Neural cell (in vitro differentiated cells): ENCODE results near the gene PRSS33. TPM values are rescaled to one million over a fixed set of nuclear protein-coding genes. Genes with fewer than 3 reads are reported as not detected.

ENCODE experiments used
- H2AFZ ChIP-seq: fragments of 200-600, 300-800 bp; sonication (generic), shearing (Covaris generic); 2 replicates; pipeline ENCODE4 v1.6.0; 2014; ENCODE audit warnings: low read depth, mild to moderate bottlenecking, antibody characterized with exemption, low read length, moderate library complexity
- H3F3A ChIP-seq: fragments of 200-600 bp; shearing (Covaris generic); 2 replicates; pipeline ENCODE4 v1.6.1; 2016; ENCODE audit warnings: mild to moderate bottlenecking, moderate library complexity, mixed read lengths, antibody characterized with exemption, low read length; ENCODE audit not compliant: insufficient read depth, poor library complexity, severe bottlenecking
- H3K27ac ChIP-seq: fragments of 200-600, 300-800 bp; sonication (generic), shearing (Covaris generic); 2 replicates; pipeline ENCODE4 v1.5.1; 2014; ENCODE audit warnings: mild to moderate bottlenecking, low read length, moderate library complexity
- H3K27me3 ChIP-seq: fragments of 300-800, 200-600 bp; sonication (generic), shearing (Covaris generic); 2 replicates; pipeline ENCODE4 v1.6.0; 2014; ENCODE audit warnings: mild to moderate bottlenecking, low read depth, low read length, moderate library complexity; ENCODE audit not compliant: insufficient read depth
- H3K36me3 ChIP-seq: fragments of 300-800, 200-600 bp; sonication (generic), shearing (Covaris generic); 2 replicates; pipeline ENCODE4 v1.5.1; 2014; ENCODE audit warnings: mild to moderate bottlenecking, antibody characterized with exemption, low read length, moderate library complexity; ENCODE audit not compliant: insufficient read depth
- H3K4me2 ChIP-seq: fragments of 300-800, 200-600 bp; sonication (generic), shearing (Covaris generic); 2 replicates; pipeline ENCODE4 v1.6.0; 2014; ENCODE audit warnings: mild to moderate bottlenecking, low read length
- H3K4me3 ChIP-seq: fragments of 300-800, 200-600 bp; sonication (generic), shearing (Covaris generic); 2 replicates; pipeline ENCODE4 v1.5.1; 2014; ENCODE audit warnings: mild to moderate bottlenecking, low read length, moderate library complexity
- H3K79me2 ChIP-seq: fragments of 200-600 bp; shearing (Covaris generic); replicated peaks from 2 replicates; pipeline ENCODE4 v1.6.0; 2014; ENCODE audit warnings: mild to moderate bottlenecking, low read length, moderate library complexity; ENCODE audit not compliant: insufficient read depth
- H3K9ac ChIP-seq: fragments of 300-800, 200-600 bp; sonication (generic), shearing (Covaris generic); 2 replicates; pipeline ENCODE4 v1.6.1; 2016; ENCODE audit warnings: mild to moderate bottlenecking, low read length, mixed read lengths
- H3K9me2 ChIP-seq: fragments of 200-600 bp; shearing (Covaris generic); 2 replicates; pipeline ENCODE4 v1.6.1; 2016; ENCODE audit warnings: mild to moderate bottlenecking, low read length, mixed read lengths; ENCODE audit not compliant: insufficient read depth
- H3K9me3 ChIP-seq: fragments of 200-600, 300-800 bp; sonication (generic), shearing (Covaris generic); 2 replicates; pipeline ENCODE4 v1.6.1; 2016; ENCODE audit warnings: mild to moderate bottlenecking, mixed run types, low read length, moderate library complexity, mixed read lengths
- H4K20me1 ChIP-seq: fragments of 200-600 bp; shearing (Covaris generic); 2 replicates; pipeline ENCODE4 v1.6.1; 2016; ENCODE audit warnings: mild to moderate bottlenecking, mixed run types; ENCODE audit not compliant: insufficient read depth
- EP300 ChIP-seq: fragments of 450-650 bp; conservative IDR thresholded peaks from 2 replicates; pipeline ENCODE4 v1.6.1; 2014; ENCODE audit warnings: antibody characterized with exemption, mild to moderate bottlenecking, moderate library complexity; ENCODE audit not compliant: poor library complexity, severe bottlenecking
- EZH2 ChIP-seq: fragments of 200-600, 300-800 bp; shearing (Covaris generic), sonication (generic); IDR thresholded peaks from 2 replicates; pipeline ENCODE4 v1.6.1; 2014; ENCODE audit warnings: antibody characterized with exemption, low read length, borderline replicate concordance, mild to moderate bottlenecking; ENCODE audit not compliant: insufficient read depth, poor library complexity, severe bottlenecking
- MXI1 ChIP-seq: fragments of 450-650 bp; conservative IDR thresholded peaks from 2 replicates; pipeline ENCODE4 v1.6.1; 2014; ENCODE audit warnings: antibody characterized with exemption, mild to moderate bottlenecking; ENCODE audit not compliant: poor library complexity, severe bottlenecking
- POLR2AphosphoS5 ChIP-seq: IDR thresholded peaks from 2 replicates; pipeline ENCODE4 v1.6.1; 2012
- RAD21 ChIP-seq: fragments of 450-650 bp; conservative IDR thresholded peaks from 2 replicates; pipeline ENCODE4 v1.6.1; 2014; ENCODE audit warnings: antibody characterized with exemption, mild to moderate bottlenecking, moderate library complexity
- SMC3 ChIP-seq: fragments of 450-650 bp; conservative IDR thresholded peaks from 2 replicates; pipeline ENCODE4 v1.6.1; 2014; ENCODE audit warnings: antibody characterized with exemption, mild to moderate bottlenecking, moderate library complexity; ENCODE audit not compliant: poor library complexity
- TAF1 ChIP-seq: IDR thresholded peaks from 2 replicates; pipeline ENCODE4 v1.6.1; 2012; ENCODE audit warnings: low read depth
- polyA plus RNA-seq: library from polyadenylated mRNA; depleted of rRNA; stranded (reverse); fragments of >200 nt; gene quantifications from 2 replicates; pipeline ENCODE4 v1.2.3, GENCODE V29; 2014
- TF ChIP-seq, protein P1 (sequence below): IDR thresholded peaks from 2 replicates; pipeline ENCODE4 v1.6.1; 2012; ENCODE audit warnings: borderline replicate concordance
- TF ChIP-seq, protein P2 (sequence below): fragments of 450-650 bp; IDR thresholded peaks from 2 replicates; pipeline ENCODE4 v1.5.1; 2014; ENCODE audit warnings: antibody characterized with exemption, mild to moderate bottlenecking, moderate library complexity; ENCODE audit not compliant: poor library complexity, severe bottlenecking

Gene PRSS33
- polyA plus RNA-seq, 1 donor from 2014 or later: not detected

DNA sequence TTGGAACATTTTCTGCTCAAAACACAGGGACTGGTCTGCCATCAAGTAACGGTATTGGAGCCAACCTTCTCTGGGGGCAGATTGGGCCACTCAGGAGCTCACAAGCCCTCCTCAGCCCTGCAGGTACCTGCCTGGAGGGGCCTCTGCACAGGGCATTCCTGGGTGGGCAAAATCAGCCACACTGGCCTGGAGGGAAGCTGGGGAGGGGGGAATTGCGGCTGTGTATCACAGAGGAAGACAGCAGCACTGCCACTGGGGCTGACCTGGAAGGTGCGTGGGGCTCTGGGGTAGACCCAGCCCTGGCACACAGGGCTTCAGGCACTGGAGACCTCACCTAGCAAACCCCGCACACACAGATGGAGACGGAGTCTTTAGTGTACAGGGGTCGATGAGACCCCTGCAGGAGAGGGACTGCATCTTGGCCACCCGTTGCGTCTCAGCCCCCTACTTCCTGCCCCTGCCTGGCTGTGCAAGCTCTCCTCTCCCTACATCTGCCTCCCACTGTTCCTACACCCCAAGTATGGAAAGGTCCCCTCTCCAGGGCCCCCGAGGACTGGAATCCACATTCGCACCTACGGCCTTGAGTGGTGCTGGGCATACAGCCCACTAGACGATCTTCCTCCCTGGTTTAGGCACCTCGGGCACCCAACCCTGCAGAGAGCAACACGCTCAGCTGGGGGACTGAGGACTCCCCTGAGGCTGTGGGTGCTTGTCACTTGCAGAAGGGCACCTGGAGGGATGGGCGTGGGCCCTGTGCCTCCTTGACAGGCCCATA is 42.1 kb downstream of the PRSS33 start:
- no peak overlapping the region for H3K9ac ChIP-seq
- H3K27ac ChIP-seq: no peak overlapping the region
- H4K20me1 ChIP-seq: no peaks in the 10 kb centered on the region
- H3K36me3 ChIP-seq: no peaks in the 10 kb centered on the region
- no peaks in the 10 kb centered on the region for H3K79me2 ChIP-seq
- H3K27me3 ChIP-seq: no peaks in the 10 kb centered on the region
- no peaks in the 10 kb centered on the region for H3K9me3 ChIP-seq
- no peak for TF ChIP-seq TAF1
- no peak for TF ChIP-seq POLR2AphosphoS5
- TF ChIP-seq MXI1: no peak
- TF ChIP-seq, protein P1, sequence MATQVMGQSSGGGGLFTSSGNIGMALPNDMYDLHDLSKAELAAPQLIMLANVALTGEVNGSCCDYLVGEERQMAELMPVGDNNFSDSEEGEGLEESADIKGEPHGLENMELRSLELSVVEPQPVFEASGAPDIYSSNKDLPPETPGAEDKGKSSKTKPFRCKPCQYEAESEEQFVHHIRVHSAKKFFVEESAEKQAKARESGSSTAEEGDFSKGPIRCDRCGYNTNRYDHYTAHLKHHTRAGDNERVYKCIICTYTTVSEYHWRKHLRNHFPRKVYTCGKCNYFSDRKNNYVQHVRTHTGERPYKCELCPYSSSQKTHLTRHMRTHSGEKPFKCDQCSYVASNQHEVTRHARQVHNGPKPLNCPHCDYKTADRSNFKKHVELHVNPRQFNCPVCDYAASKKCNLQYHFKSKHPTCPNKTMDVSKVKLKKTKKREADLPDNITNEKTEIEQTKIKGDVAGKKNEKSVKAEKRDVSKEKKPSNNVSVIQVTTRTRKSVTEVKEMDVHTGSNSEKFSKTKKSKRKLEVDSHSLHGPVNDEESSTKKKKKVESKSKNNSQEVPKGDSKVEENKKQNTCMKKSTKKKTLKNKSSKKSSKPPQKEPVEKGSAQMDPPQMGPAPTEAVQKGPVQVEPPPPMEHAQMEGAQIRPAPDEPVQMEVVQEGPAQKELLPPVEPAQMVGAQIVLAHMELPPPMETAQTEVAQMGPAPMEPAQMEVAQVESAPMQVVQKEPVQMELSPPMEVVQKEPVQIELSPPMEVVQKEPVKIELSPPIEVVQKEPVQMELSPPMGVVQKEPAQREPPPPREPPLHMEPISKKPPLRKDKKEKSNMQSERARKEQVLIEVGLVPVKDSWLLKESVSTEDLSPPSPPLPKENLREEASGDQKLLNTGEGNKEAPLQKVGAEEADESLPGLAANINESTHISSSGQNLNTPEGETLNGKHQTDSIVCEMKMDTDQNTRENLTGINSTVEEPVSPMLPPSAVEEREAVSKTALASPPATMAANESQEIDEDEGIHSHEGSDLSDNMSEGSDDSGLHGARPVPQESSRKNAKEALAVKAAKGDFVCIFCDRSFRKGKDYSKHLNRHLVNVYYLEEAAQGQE: no peak
- TF ChIP-seq, protein P2, sequence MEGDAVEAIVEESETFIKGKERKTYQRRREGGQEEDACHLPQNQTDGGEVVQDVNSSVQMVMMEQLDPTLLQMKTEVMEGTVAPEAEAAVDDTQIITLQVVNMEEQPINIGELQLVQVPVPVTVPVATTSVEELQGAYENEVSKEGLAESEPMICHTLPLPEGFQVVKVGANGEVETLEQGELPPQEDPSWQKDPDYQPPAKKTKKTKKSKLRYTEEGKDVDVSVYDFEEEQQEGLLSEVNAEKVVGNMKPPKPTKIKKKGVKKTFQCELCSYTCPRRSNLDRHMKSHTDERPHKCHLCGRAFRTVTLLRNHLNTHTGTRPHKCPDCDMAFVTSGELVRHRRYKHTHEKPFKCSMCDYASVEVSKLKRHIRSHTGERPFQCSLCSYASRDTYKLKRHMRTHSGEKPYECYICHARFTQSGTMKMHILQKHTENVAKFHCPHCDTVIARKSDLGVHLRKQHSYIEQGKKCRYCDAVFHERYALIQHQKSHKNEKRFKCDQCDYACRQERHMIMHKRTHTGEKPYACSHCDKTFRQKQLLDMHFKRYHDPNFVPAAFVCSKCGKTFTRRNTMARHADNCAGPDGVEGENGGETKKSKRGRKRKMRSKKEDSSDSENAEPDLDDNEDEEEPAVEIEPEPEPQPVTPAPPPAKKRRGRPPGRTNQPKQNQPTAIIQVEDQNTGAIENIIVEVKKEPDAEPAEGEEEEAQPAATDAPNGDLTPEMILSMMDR: no peak
- TF ChIP-seq EP300: no peak
- no peak for TF ChIP-seq SMC3
- TF ChIP-seq RAD21: no peak
- no peak for TF ChIP-seq EZH2
- H3K4me2 ChIP-seq: no peak overlapping the region
- no peaks in the 10 kb centered on the region for H3F3A ChIP-seq
- no peak overlapping the region for H3K4me3 ChIP-seq
- no peak overlapping the region for H2AFZ ChIP-seq
- H3K9me2 ChIP-seq: no peaks in the 10 kb centered on the region

DNA sequence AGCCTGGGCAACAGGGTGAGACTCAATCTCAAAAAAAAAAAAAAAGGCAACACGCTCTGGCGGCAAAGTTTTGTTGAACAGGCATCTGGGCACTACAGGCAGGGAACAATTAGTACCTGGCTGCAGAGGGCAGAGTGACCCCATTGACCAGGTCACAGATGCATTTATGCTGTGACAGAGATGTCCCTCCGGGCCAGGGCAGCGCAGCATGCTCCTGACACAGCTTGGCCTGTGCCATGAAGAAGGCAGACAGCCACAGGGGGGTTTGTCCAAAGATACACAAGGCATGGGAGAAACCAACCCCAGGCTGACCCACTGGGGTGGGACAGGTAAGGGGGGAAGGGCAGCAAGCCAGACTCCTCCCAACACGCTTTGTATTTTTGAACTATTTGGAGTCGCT is 42.6 kb downstream of the PRSS33 start:
- H3K79me2 ChIP-seq: no peaks in the 10 kb centered on the region
- H3K27me3 ChIP-seq: no peaks in the 10 kb centered on the region
- H3F3A ChIP-seq: no peaks in the 10 kb centered on the region
- no peak overlapping the region for H3K4me2 ChIP-seq
- TF ChIP-seq SMC3: no peak
- no peak for TF ChIP-seq RAD21
- TF ChIP-seq, protein P1: no peak
- TF ChIP-seq POLR2AphosphoS5: no peak
- no peaks in the 10 kb centered on the region for H3K9me2 ChIP-seq
- no peaks in the 10 kb centered on the region for H3K9me3 ChIP-seq
- no peak overlapping the region for H2AFZ ChIP-seq
- no peak overlapping the region for H3K4me3 ChIP-seq
- H3K36me3 ChIP-seq: no peaks in the 10 kb centered on the region
- no peak overlapping the region for H3K27ac ChIP-seq
- no peaks in the 10 kb centered on the region for H4K20me1 ChIP-seq
- no peak overlapping the region for H3K9ac ChIP-seq
